HTERT RPE-1 (cell line): ENCODE measurements around the gene NUDT7.

Source experiments
- in situ Hi-C: fragments of 300-500 bp; cut with MboI; formaldehyde crosslinking; loops from 4 replicates; pipeline ENCODE4 v1.14.3; 2020; ENCODE audit warnings: low sequenced_read_pairs

The NUDT7 gene

DNA sequence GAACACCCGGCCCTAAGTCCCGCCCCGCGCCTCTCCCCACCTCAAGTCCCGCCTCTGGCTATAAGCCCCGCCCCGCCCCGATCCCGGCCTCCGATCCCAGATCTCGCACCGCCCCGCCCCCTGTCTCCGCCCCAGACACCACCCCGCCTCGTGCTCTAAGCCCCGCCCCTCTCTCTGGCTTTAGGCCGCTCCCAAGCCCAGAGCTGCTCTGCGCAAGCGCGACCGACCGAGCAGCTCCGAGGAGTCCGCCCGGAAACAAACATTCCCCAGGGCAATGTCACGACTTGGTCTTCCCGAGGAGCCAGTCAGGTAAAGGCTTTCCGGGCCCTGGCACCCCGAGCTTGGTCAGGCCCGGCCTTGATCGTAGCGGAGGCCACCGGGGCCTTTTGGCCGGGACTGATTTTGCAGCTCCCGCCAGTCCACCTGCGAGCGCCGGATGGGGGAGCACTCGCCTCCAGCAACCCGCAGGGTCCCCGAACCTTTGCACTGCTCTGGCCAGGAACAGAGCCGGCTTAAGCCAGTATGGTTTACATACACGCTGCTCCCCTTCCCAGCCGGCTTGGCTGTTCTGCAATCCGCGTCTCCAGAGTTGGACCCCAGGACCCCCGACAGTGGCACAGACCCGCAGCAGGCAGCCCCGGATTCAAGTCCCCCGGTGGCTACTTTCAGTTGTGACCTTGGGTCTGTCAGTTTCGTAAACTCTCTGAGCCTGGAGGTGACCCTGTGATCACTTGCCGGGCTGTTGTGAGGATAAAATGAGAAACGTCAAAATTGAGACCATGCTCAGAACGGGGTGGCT is at the start of gene NUDT7:
NUDT7 (plus strand) TSS at position 206 of the 799 bp plus-strand sequence; CDS start at position 275, 69 bp downstream.
- in situ Hi-C loops, result no loop called here

DNA sequence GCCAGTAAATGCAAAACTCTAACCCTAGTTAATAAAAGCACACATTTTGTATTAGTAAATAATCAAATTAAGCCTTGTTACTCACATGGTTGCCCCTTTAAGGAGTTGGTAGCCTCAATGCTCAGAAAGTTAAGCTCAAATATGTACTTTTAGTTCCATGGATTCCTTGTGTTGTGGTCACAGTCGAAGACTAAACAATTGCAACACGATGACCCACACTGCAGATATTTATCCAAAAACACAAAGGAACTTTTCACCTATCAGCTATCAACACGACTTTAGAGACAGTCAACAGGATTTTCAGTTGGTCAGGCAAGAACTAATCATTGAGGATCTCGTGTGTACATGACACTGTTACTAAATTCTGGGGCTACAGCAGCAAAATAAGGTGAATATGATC is 47.4 kb upstream of the NUDT7 start:
- in situ Hi-C loops, result no loop called here

DNA sequence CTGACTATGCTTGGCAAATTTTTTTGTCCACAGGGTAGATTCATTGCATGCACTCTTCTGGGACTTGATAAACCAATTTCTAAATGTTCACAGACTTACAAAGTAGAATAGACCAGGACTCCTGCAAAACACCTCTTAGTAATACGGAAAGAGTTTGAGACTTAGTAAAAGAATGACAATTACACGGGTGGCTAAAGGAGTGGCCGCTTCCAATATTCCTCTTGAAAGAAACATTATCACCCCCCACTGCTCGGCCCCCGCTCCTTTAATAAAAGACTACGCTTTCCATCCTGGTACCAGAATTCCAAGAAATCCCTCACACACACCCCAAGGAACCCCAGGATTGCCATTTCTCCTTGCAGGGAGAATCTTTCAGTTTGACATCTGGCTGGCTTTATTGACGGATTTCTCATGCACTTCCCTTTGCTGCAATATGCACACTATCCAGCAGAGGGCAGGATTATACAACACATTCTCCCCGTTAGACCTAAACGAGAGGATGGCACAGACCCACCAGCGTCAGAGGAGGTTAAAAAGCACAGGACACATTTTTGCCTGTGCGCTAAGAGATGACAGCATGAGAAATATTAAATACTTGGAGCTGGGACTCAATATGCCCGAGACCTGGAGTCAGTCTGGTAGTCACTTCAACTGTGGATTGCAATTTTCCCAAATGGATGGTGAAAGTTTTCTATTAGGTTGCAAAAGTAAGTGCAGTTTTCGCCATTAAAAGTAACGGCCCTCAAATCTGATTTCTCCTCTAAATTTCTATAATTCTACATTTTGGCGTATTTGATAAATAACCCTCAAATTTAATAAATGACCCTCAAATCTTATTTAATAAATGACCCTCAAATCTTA is 46.6 kb upstream of the NUDT7 start:
- in situ Hi-C loops, result no loop called here

DNA sequence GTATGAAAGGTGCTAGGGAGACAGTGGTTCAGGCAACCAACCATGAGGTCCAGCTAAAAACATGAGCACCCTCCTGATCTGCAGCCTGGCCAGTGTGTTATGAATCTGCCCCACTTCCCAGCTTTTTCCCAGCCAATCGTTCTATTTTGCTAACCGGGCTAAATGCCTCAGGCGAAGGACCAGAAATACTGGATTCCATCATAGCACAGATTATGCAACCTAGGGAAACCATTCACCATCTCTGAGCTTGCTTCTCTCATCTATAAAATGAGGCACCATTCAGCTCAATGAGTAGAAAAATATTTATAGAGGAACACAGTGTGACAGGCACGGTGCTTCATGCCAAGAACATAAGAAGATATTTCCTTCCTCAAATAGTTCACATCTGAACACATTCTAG is 45.2 kb upstream of the NUDT7 start:
- in situ Hi-C loops, result no loop called here

DNA sequence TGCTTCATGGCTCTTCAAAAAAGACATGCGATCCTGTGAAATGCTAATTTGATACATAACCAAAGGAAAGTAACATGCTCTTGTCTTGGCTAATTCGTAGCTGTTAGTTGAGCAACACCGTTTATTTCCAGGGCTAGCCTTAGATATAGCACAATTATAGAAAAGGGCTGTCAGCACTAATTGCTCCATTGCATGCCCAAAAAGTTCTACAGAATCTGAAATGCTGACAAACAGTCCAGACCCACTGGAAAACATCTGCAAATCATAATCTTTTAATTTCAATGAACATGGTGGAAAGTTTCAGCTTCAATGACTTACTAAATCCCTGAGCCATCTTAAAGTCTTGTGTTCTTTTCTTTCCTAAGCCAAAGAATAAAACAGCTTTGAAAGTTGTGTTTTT is 42.9 kb upstream of the NUDT7 start:
- in situ Hi-C loops, result no loop called here

DNA sequence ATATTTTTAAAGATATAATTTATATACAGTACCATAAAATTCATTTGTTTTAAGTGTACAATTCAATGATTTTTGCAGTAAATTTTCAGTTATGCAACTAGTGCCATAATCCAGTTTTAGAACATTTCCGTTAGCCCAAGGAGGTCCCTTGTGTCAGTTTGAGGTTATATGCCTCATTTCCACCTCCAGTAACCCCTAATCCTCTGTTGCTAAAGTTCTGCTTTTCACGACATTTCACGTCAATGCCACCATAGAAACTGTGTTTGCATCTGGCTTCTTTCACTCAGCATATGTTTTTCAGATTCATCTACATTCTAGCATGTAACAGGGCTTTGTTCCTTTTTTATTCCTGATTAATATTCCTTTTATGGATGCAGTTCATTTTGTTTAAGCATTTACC is 42.4 kb upstream of the NUDT7 start:
- in situ Hi-C loops, result no loop called here

DNA sequence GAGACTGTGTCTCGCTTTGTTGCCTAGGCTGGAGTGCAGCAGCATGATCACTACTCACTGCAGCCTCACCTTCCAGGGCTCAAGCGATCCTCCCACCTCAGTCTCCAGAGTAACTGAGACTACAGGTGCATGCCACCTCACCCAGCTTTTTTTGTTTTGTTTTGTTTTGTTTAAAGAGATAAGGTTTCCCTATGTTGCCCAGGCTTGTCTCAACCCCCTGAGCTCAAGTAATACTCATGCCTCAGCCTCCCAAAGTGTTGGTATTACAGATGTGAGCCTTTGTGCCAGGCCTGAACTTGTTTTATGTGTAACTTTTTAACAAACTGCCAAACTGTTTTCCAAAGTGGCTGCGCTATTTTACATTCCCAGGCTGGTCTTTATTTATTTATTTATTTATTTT is 41.8 kb upstream of the NUDT7 start:
- in situ Hi-C loops, result no loop called here

DNA sequence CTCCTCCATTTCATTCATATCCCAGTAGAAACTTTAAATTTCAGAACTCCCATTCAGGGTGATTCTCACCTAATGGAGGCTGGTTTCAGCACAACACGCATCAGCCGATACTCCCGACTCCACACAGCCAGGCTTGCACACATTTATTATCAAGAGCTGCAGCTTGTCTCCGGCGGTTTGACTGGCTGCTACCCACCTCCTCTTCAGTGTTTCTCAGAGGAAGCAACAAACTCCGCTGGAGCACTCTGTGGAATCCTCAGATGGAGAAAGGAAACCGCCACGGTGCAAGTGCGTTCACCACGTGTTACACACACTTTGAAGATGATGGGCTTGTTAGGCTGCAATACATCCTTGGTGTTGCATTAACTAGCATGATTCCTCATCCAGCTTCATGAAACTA is 39.7 kb upstream of the NUDT7 start:
- in situ Hi-C loops, result no loop called here

DNA sequence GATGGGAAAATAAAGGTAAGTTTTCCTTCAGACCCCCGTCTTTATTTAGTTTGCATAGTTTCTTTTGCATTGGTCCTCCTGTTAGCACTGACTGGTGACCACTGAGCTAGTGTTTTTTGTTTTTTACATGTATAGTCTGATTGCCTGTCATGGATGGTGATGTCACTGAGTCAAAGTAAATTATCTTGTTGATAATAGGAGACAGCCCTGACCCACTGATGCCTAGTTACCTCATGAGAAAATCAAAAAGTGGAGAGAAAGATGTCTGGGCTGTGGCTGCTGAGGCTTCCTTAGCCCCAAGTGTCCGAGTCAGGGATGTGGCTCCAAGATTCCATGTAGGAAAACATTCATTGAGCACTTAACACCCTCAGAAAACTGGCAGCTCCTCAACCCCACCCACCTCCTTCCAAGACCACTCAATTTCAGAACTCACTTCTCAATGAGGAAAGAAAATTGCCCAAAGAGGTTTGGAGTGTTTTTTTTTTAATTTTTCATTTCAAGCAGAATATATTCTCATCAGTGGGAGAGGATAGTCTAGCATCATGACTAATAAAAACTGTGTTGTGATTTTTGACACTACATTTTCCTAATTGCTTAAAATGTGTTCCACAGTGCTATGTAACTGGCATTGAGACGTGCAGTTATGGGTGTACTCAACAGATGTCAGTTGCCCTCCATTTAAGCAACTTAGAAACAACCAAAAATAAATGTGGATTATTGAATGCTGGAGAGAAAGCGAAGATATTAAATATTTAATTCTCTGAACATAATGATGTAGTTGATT is 38.7 kb upstream of the NUDT7 start:
- in situ Hi-C loops, result no loop called here

DNA sequence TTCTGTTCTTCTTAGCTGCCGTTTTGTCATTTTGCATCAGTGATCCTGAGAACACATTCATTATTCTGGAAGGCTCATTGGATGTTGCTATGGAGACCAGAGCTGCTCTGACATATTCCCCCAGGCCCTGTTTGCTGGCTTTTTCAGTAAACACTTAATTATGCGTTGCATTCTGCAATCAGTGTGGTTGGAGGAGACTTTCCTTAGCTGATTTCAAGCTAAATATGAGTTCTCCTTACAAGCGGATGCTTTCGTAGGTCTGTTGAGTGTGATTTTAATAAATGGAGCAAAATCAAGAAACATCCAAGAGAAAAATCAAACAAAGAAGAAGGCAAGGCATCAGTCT is 38.2 kb upstream of the NUDT7 start:
- in situ Hi-C loops, result no loop called here

DNA sequence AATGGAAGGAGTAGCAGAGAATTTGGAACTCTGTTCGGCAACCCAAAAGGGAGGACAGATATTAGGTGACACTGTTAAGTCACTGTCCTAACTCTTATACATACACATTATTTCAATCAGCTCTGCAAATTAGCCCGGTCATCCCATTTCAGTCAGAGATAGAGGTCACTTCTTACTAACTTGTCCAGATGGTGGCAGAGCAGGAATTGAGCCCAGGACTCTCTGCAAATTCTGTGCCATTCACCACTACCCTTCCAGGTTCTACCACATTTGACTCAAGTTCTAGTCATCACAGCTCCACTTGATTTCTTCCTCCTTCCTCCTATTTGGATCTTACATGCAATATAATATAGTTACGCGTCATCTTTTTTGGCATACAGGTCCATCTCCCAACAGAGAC is 35.9 kb upstream of the NUDT7 start:
- in situ Hi-C loops, result no loop called here

DNA sequence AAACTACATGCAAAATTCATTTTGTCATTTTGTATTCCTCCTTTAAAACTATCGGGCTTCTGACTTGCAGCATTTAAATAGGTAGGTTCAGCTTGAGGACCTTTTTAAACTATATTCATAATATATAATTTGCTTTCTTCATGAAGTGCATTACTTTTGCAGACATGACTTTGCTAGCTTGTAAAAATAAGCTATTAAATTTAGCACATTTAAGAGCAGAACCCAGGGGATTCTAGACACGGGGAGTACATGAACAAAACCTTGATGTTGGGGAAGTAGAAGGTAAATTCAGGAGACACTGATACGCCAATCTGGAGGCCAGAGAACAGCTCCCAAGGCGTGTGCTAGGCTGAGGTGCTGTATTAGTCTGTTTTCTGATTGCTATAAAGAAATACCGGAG is 32.3 kb upstream of the NUDT7 start:
- in situ Hi-C loops, result no loop called here

DNA sequence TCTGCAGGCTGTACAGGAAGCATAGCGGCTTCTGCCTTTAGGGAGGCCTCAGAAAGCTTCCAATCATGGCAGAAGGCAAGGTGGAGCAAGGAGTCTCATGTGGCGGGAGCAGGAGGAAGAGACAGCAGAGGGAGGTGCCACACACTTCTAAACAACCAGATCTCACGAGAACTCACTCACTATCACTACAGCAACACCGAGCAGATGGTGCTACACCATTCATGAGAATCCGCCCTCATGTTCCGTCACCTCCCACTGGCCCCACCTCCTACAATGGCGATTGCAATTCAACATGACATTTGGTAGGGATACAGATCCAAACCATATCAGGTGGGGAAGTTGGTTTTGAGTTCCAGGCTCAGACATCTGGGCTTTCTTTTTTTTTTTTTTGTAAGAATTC is 31.9 kb upstream of the NUDT7 start:
- in situ Hi-C loops, result no loop called here

DNA sequence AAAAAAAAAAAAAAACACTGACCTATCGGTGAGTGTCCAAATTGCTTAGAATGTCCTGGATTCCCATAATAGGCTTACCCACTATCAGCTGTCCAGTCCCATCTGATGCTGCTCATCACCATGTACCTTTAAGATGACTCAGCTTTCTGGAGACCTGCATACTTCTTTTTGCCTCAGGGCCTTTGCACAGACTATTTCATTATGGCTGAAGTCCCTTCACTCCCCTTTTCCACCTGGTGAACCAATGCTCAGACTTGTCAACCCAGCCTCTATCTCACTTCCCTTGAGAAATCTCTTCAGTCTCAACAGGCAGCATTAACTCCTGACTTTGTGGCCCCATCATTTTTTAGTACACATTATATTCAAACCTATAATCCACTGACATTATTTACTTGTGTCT is 29.7 kb upstream of the NUDT7 start:
- in situ Hi-C loops, result no loop called here

DNA sequence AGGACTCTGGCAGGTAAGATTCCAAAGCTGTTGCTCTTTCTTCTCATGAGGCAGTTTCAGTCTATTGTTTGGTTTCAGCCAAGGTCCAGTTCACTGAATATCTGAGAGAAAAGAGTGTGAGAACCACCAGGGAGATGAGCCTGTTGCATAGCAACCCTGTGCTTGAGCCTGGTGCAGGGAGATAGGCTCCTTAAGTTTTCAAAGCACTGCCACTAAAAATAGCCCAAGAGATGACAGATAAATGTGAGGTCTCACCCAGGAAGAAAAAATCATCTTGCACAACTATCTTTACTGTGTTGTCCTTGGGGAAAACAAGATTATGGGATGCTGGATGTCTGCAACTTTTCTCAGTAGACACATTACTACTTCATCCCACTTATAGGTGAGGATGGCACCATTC is 26.2 kb upstream of the NUDT7 start:
- in situ Hi-C loops, result no loop called here

DNA sequence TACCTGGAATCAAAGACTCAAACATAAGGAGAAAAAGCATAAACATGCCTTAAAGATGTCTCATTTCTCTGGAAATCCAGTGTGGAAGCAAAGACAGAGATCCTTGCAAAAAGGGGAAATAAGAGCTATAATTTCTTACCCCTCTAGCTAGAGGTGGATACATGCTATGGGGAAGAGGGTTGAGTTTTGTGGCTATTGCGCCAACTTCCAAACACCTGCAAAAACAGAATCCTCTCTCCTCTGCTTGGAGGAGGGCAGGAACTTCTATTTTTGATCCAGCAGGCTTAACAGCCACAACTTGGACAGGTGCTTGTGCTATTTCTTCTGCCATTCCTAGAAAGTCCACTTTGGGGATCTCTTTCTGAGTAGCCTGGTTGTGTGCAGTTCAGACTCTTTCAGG is 21.5 kb upstream of the NUDT7 start:
- in situ Hi-C loops, result no loop called here

DNA sequence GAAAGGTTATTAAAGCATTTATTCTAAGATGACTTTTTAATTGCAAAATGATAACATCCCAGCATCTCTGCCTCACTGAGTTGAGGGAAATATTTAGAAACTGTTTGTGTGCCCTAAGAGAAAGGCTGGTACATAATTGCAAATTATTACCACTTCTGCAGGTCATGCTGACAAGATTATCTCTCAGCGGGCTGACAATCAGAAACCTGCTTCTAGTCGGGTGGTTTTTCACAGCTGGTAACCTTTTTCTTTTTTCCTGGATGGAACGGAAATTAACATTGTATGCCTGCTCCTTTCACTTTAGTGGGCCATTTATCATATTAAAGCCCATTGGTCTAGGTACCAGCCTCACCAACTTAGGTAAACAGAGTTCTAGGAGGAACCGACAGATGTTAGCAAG is 17.0 kb upstream of the NUDT7 start:
- in situ Hi-C loops, result no loop called here

DNA sequence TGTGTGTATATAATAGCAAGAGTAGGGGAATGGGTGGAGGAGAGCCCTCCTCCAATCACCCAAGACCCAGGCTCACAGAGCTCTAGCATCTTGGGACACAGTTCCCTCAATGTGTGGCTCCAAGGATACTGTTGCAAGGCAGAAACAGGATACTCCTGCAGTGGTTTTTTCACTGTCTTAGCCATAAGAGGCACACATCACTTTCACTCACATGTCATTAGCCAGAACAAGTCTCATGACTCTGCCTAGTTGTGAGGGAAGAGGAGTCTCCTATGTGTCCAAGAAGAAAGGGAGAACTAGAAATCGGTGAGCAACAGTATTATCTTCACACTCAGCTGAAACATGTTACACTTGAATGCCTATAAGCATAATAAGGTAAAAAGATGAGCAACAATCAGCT is 11.1 kb upstream of the NUDT7 start:
- in situ Hi-C loops, result no loop called here

DNA sequence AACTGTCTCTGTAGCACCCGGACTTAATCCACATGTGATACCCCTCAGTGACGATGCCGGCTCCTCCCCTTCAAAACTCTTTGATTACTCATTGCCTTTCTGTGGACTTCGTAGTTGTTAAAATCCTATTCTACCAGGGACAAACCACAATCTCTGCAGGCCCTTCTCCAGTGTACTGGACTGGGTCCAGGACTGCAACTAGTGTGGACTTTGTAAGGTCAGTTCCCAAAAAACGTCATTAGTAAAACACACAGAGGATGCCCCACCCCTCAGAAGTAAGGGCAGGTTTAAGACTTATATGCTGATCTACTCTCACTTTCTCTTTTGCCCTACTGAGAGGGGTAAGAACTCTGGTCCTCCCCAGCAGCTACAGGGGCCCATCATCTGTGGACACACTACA is 10.5 kb upstream of the NUDT7 start:
- in situ Hi-C loops, result no loop called here

DNA sequence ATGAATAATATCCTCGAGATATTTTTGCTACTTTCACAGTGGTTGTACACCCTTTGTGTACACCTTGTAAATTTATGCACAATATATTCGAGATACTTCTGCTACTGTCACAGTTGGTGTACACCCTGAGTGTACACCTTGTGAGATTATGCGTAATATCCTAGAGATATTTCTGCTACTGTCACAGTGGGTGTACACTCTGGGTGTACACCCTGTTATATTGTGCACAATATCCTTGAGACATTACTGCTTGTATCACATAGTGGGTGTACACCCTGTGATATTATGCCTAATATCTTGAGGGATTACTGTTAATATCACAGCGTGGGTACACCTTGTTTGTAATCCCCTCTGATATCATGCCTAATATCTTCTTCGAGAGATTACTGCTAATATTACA is 7.2 kb upstream of the NUDT7 start:
- in situ Hi-C loops, result no loop called here

DNA sequence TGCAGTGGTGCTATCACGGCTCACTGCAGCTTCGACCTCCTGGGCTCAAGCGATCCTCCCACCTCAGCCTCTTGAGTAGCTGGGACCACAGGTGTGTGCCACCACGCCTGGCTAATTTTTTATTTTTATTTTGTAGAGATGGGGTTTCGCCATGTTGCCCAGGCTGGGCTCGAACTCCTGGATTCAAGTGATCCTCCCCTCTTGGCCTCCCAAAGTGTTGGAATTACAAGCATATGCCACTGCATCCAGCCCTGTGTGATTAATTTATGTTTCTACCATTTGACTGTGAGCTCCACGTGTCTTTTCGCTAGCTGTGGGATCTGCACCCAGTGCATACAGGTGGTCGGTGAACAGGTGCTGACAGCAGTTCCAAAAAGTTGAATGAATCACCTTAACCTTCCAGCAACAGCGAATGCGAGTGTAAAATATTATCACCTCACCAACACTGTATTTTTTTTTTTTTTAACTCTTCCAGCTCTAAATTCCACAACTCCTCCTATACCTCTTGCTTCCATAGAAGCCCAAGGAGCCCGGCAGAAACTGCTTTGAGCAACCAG is 484 bp upstream of the NUDT7 start:
- in situ Hi-C loops, result no loop called here
